DOHH2 (cell line): Measurements from ENCODE around the gene AMOT.

Source experiments
- EZH2phosphoT487 ChIP-seq: fragments of 200-600 bp; sonication (generic); IDR thresholded peaks from 2 replicates; pipeline ENCODE4 v1.6.1; 2017; ENCODE audit warnings: borderline replicate concordance, mild to moderate bottlenecking, antibody characterized with exemption, low read length, moderate library complexity, mixed read lengths
- TF ChIP-seq, protein P1 (sequence below): fragments of 200-600 bp; sonication (generic); IDR thresholded peaks from one replicate; pipeline ENCODE4 v1.5.1; 2014; ENCODE audit warnings: antibody characterized with exemption, mild to moderate bottlenecking, low read depth, low read length; ENCODE audit not compliant: poor library complexity, severe bottlenecking

DNA sequence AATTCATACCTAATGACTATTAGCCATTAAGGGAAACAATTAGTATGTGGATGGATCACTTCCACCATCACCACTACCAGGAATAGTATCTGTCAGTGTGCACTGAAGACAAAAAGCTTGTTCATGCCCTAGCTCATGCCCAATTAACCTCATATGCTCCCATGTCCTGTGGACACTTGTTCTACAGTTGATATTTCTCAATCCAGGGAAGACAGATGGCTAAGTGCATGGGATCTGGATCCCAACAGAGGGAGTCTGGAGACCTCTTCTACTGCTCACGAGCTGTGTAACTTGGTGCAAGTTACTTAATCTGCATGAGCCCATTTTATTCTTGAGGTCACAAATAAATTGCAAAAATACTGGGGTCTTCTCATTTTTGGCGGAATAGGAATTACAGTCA is 23.7 kb downstream of the AMOT start:
- TF ChIP-seq, protein P1, sequence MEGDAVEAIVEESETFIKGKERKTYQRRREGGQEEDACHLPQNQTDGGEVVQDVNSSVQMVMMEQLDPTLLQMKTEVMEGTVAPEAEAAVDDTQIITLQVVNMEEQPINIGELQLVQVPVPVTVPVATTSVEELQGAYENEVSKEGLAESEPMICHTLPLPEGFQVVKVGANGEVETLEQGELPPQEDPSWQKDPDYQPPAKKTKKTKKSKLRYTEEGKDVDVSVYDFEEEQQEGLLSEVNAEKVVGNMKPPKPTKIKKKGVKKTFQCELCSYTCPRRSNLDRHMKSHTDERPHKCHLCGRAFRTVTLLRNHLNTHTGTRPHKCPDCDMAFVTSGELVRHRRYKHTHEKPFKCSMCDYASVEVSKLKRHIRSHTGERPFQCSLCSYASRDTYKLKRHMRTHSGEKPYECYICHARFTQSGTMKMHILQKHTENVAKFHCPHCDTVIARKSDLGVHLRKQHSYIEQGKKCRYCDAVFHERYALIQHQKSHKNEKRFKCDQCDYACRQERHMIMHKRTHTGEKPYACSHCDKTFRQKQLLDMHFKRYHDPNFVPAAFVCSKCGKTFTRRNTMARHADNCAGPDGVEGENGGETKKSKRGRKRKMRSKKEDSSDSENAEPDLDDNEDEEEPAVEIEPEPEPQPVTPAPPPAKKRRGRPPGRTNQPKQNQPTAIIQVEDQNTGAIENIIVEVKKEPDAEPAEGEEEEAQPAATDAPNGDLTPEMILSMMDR = no peak
- no peak for TF ChIP-seq EZH2phosphoT487
